ENCODE results near the gene CYP2W1.

CYP2W1 gene

DNA sequence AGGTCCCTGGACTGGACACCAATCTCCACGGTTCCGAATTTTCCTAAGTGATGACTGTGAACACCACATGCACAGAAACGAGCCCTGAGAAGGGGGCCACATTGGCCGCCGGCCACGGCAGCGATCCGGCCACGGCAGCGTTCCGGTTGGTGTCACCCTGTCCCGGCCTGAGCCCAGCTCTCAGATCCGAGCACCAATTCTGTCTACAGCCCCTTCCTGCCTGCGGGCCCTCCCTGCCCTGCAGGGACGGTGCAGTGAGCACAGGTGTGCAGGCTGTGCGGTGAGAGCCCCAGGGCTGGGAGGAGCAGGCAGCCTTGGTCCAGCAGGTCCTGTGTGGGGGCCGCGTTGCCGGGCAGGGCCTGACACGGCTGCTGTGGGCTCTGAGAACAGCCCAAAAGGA, 31.7 kb downstream of the CYP2W1 start:
- H3K4me3 ChIP-seq (ENCODE audit: low read length in 2 of 2): no peak overlapping the region
- H3K36me3 ChIP-seq (ENCODE audit: control insufficient read depth in 2 of 2, insufficient read depth in 2 of 2, low read length in 2 of 2): peaks cover 3 to 13% of the 10 kb centered on the region in 2 donors
- peaks cover 9% of the 10 kb centered on the region for H3K4me1 ChIP-seq (ENCODE audit: control insufficient read depth, insufficient read depth, low read length)
- H3K27ac ChIP-seq (ENCODE audit: low read length): no peak overlapping the region
- H3K27me3 ChIP-seq (ENCODE audit: control insufficient read depth in 1 of 2, insufficient read depth in 2 of 2, low read length in 2 of 2): no peaks in the 10 kb centered on the region
- no peaks in the 10 kb centered on the region for H3K9me3 ChIP-seq (ENCODE audit: control insufficient read depth in 2 of 2, low read length in 2 of 2)
- no peak overlapping the region for H3K9ac ChIP-seq (ENCODE audit: low read length in 2 of 2)

- H3K27ac ChIP-seq (ENCODE audit: low read length): no peak overlapping the region
- no peak overlapping the region for H3K9ac ChIP-seq (ENCODE audit: low read length in 2 of 2)
- no peaks in the 10 kb centered on the region for H3K27me3 ChIP-seq (ENCODE audit: control insufficient read depth in 1 of 2, insufficient read depth in 2 of 2, low read length in 2 of 2)
- H3K4me1 ChIP-seq (ENCODE audit: control insufficient read depth, insufficient read depth, low read length): peaks cover 9% of the 10 kb centered on the region
- peaks cover 3 to 9% of the 10 kb centered on the region in 2 donors for H3K36me3 ChIP-seq (ENCODE audit: control insufficient read depth in 2 of 2, insufficient read depth in 2 of 2, low read length in 2 of 2)
- no peaks in the 10 kb centered on the region for H3K9me3 ChIP-seq (ENCODE audit: control insufficient read depth in 2 of 2, low read length in 2 of 2)
- H3K4me3 ChIP-seq (ENCODE audit: low read length in 2 of 2): no peak overlapping the region
Observed at GRCh38 chr7:1015196-1016121, 32.5 kb downstream of the CYP2W1 start.

DNA sequence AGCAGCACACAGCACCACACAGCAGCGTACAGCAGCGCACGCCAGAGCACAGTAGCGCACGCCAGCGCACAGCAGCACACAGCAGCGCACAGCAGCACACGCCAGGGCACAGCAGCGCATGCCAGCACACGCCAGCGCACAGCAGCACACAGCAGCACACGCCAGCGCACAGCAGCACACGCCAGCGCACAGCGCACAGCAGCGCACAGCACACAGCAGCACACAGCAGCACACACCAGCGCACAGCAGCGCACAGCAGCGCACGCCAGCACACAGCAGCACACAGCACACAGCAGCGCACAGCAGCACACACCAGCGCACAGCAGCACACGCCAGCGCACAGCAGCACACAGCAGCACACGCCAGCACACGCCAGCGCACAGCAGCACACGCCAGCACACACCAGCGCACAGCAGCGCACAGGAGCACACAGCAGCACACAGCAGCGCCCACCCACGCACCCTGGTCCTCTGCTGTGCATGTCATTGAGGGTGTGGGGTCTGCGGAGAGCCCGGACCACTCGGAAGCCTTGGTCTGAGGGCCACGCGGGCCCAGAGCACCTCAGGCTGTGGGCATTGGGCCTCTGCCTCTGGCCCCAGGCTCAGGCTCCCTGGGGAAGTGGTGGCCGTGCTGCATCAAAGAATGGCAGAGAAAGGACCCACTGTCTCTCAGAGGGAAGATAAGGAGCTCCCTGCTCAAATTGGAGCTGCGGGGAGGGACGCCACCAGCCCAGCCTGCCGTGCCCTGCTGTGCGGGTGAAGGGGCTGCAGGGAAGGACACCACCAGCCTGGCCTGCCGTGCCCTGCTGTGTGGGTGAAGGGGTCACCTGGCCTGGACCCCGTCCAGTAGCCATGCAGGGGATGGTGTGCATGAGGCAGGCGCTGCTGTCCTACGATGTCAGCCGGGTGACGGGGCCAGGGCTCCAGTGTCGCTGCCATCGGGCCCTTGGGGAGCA, 33.9 kb downstream of the CYP2W1 start:
- H3K4me1 ChIP-seq (ENCODE audit: control insufficient read depth, insufficient read depth, low read length): peaks cover 5% of the 10 kb centered on the region
- H3K4me3 ChIP-seq (ENCODE audit: low read length in 2 of 2): no peak overlapping the region
- H3K9ac ChIP-seq (ENCODE audit: low read length in 2 of 2): no peak overlapping the region
- H3K27me3 ChIP-seq (ENCODE audit: control insufficient read depth in 1 of 2, insufficient read depth in 2 of 2, low read length in 2 of 2): no peaks in the 10 kb centered on the region
- peaks cover 3 to 13% of the 10 kb centered on the region in 2 donors for H3K36me3 ChIP-seq (ENCODE audit: control insufficient read depth in 2 of 2, insufficient read depth in 2 of 2, low read length in 2 of 2)
- no peak overlapping the region for H3K27ac ChIP-seq (ENCODE audit: low read length)
- H3K9me3 ChIP-seq (ENCODE audit: control insufficient read depth in 2 of 2, low read length in 2 of 2): no peaks in the 10 kb centered on the region

DNA sequence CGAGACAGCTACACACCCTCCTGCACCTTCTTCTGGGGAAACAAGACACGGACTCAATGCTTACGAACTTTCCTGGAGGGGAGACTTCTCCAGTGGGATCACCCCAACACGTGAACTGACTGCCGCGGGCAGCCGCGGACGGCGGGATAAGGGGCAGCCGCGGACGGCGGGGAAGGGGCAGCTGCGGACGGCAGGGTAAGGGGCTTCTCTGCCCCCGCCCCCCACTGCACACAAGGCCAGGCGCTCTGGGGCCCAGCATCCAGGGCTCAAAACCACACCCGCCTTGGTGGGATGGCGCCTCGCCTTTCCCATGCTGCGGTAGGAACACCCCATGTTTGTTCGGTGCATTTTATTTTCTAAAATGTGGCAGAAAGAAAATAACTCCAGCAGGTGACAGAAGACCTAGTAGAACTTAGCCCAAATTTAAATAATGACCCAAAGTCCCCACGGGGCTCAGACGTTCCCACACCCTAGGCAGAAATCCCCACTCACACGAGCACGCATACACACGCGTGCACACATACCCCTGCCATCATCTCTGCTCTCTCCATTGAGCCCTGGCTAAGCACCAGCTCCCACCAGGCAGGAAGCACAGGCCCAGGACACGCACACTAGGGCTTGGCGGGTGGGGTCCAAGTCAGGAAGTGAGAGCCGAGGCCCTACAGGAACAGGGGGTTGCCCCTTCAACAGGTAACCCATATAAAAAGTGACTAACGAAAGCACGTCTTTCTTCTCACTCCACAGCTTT, 34.8 kb downstream of the CYP2W1 start:
- H3K27me3 ChIP-seq (ENCODE audit: control insufficient read depth in 1 of 2, insufficient read depth in 2 of 2, low read length in 2 of 2): no peaks in the 10 kb centered on the region
- H3K9ac ChIP-seq (ENCODE audit: low read length in 2 of 2): no peak overlapping the region
- no peaks in the 10 kb centered on the region for H3K4me1 ChIP-seq (ENCODE audit: control insufficient read depth, insufficient read depth, low read length)
- peaks cover 3 to 13% of the 10 kb centered on the region in 2 donors for H3K36me3 ChIP-seq (ENCODE audit: control insufficient read depth in 2 of 2, insufficient read depth in 2 of 2, low read length in 2 of 2)
- no peak overlapping the region for H3K4me3 ChIP-seq (ENCODE audit: low read length in 2 of 2)
- H3K27ac ChIP-seq (ENCODE audit: low read length): no peak overlapping the region
- H3K9me3 ChIP-seq (ENCODE audit: control insufficient read depth in 2 of 2, low read length in 2 of 2): no peaks in the 10 kb centered on the region

- Histone ChIP-seq H3K9ac (ENCODE audit: low read length in 2 of 2) (no peak overlapping the region), H3K27ac (ENCODE audit: low read length) (no peak overlapping the region), H3K27me3 (ENCODE audit: control insufficient read depth in 1 of 2, insufficient read depth in 2 of 2, low read length in 2 of 2) (no peaks in the 10 kb centered on the region), H3K36me3 (ENCODE audit: control insufficient read depth in 2 of 2, insufficient read depth in 2 of 2, low read length in 2 of 2) (peaks cover 3 to 15% of the 10 kb centered on the region in 2 donors), H3K4me1 (ENCODE audit: control insufficient read depth, insufficient read depth, low read length) (no peaks in the 10 kb centered on the region), H3K9me3 (ENCODE audit: control insufficient read depth in 2 of 2, low read length in 2 of 2) (no peaks in the 10 kb centered on the region), H3K4me3 (ENCODE audit: low read length in 2 of 2) (no peak overlapping the region)
Observed at GRCh38 chr7:1018334-1018695, 35.3 kb downstream of the CYP2W1 start.

DNA sequence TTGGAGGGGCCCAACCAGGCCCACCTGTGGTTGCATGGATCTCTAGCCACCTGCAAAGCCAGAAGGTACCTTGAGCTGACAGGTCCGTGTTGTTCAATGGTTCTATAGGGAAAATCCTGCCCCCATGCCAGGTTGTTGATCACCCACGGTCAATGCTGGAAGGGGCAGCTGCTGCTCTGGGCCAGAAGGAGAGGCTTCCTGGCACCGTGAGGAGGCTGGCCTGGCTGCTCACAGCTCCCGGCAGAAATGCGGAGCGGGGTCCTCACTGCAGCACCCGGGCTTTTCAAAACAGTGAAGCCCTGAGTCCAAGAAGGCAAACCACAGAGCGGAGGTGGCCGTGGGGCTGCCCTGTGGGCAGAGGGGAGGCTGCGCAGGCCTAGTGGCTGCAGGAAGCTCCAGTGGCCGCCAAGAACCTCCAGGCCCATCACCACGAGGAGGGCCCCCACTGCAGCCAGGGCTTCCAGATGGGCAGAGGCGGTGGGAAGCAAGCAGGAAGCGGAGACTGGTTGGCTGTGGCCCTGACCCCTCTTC, 36.3 kb downstream of the CYP2W1 start:
- Histone ChIP-seq H3K27me3 (ENCODE audit: control insufficient read depth in 1 of 2, insufficient read depth in 2 of 2, low read length in 2 of 2) (no peaks in the 10 kb centered on the region), H3K9ac (ENCODE audit: low read length in 2 of 2) (no peak overlapping the region), H3K4me3 (ENCODE audit: low read length in 2 of 2) (no peak overlapping the region), H3K9me3 (ENCODE audit: control insufficient read depth in 2 of 2, low read length in 2 of 2) (no peaks in the 10 kb centered on the region), H3K27ac (ENCODE audit: low read length) (no peak overlapping the region), H3K36me3 (ENCODE audit: control insufficient read depth in 2 of 2, insufficient read depth in 2 of 2, low read length in 2 of 2) (peaks cover 3 to 17% of the 10 kb centered on the region in 2 donors), H3K4me1 (ENCODE audit: control insufficient read depth, insufficient read depth, low read length) (no peaks in the 10 kb centered on the region)

- no peaks in the 10 kb centered on the region for H3K27me3 ChIP-seq (ENCODE audit: control insufficient read depth in 1 of 2, insufficient read depth in 2 of 2, low read length in 2 of 2)
- no peaks in the 10 kb centered on the region for H3K9me3 ChIP-seq (ENCODE audit: control insufficient read depth in 2 of 2, low read length in 2 of 2)
Observed at GRCh38 chr7:1019789-1020610, 37.0 kb downstream of the CYP2W1 start.

DNA sequence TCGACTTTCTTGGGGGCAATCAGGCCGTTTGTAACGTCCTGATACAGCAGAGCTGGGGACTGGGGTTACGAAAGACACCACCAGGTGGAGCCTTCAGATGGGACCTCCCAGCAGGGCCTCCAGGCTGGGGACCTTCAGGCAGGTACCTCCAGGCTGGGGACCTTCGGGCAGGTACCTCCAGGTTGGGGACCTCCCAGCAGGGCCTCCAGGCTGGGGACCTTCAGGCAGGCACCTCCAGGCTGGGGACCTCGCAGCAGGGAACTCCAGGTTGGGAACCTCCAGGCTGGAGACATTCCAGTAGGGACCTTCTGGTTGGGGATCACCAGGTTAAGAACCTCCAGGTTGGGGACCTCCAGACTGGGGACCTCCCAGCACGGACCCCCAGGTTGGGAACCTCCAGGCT, 37.9 kb downstream of the CYP2W1 start:
- no peak overlapping the region for H3K4me3 ChIP-seq (ENCODE audit: low read length in 2 of 2)
- H3K9ac ChIP-seq (ENCODE audit: low read length in 2 of 2): no peak overlapping the region
- peaks cover 8 to 17% of the 10 kb centered on the region in 2 donors for H3K36me3 ChIP-seq (ENCODE audit: control insufficient read depth in 2 of 2, insufficient read depth in 2 of 2, low read length in 2 of 2)
- no peak overlapping the region for H3K27ac ChIP-seq (ENCODE audit: low read length)
- H3K27me3 ChIP-seq (ENCODE audit: control insufficient read depth in 1 of 2, insufficient read depth in 2 of 2, low read length in 2 of 2): no peaks in the 10 kb centered on the region
- H3K4me1 ChIP-seq (ENCODE audit: control insufficient read depth, insufficient read depth, low read length): peaks cover 4% of the 10 kb centered on the region
- no peaks in the 10 kb centered on the region for H3K9me3 ChIP-seq (ENCODE audit: control insufficient read depth in 2 of 2, low read length in 2 of 2)

More at GRCh38 chr7:1019789-1020610, 37.0 kb downstream of the CYP2W1 start:
- no peaks in the 10 kb centered on the region for H3K4me1 ChIP-seq (ENCODE audit: control insufficient read depth, insufficient read depth, low read length)
- no peak overlapping the region for H3K27ac ChIP-seq (ENCODE audit: low read length)
- H3K9ac ChIP-seq (ENCODE audit: low read length in 2 of 2): no peak overlapping the region
- no peak overlapping the region for H3K4me3 ChIP-seq (ENCODE audit: low read length in 2 of 2)
- H3K36me3 ChIP-seq (ENCODE audit: control insufficient read depth in 2 of 2, insufficient read depth in 2 of 2, low read length in 2 of 2): peaks cover 3 to 17% of the 10 kb centered on the region in 2 donors

GRCh38 chr7:1021366-1021765, 38.4 kb downstream of the CYP2W1 start:
- Histone ChIP-seq H3K4me3 (ENCODE audit: low read length in 2 of 2) (no peak overlapping the region), H3K27me3 (ENCODE audit: control insufficient read depth in 1 of 2, insufficient read depth in 2 of 2, low read length in 2 of 2) (no peaks in the 10 kb centered on the region), H3K27ac (ENCODE audit: low read length) (no peak overlapping the region), H3K9me3 (ENCODE audit: control insufficient read depth in 2 of 2, low read length in 2 of 2) (no peaks in the 10 kb centered on the region), H3K36me3 (ENCODE audit: control insufficient read depth in 2 of 2, insufficient read depth in 2 of 2, low read length in 2 of 2) (peaks cover 8 to 20% of the 10 kb centered on the region in 2 donors), H3K4me1 (ENCODE audit: control insufficient read depth, insufficient read depth, low read length) (peaks cover 8% of the 10 kb centered on the region), H3K9ac (ENCODE audit: low read length in 2 of 2) (no peak overlapping the region)
